ENCODE measurements around the gene HDDC3.

HDDC3 gene

DNA sequence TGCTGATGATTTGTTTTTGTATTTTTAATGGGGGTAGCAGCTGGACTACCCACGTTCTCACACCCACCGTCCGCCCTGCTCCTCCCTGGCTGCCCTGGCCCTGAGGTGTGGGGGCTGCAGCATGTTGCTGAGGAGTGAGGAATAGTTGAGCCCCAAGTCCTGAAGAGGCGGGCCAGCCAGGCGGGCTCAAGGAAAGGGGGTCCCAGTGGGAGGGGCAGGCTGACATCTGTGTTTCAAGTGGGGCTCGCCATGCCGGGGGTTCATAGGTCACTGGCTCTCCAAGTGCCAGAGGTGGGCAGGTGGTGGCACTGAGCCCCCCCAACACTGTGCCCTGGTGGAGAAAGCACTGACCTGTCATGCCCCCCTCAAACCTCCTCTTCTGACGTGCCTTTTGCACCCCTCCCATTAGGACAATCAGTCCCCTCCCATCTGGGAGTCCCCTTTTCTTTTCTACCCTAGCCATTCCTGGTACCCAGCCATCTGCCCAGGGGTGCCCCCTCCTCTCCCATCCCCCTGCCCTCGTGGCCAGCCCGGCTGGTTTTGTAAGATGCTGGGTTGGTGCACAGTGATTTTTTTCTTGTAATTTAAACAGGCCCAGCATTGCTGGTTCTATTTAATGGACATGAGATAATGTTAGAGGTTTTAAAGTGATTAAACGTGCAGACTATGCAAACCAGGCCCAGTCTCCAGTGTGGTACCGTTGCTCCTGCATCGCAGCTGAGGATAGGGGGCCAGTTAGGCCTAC is 49.4 kb downstream of the HDDC3 start:
- TF ChIP-seq, protein P1, sequence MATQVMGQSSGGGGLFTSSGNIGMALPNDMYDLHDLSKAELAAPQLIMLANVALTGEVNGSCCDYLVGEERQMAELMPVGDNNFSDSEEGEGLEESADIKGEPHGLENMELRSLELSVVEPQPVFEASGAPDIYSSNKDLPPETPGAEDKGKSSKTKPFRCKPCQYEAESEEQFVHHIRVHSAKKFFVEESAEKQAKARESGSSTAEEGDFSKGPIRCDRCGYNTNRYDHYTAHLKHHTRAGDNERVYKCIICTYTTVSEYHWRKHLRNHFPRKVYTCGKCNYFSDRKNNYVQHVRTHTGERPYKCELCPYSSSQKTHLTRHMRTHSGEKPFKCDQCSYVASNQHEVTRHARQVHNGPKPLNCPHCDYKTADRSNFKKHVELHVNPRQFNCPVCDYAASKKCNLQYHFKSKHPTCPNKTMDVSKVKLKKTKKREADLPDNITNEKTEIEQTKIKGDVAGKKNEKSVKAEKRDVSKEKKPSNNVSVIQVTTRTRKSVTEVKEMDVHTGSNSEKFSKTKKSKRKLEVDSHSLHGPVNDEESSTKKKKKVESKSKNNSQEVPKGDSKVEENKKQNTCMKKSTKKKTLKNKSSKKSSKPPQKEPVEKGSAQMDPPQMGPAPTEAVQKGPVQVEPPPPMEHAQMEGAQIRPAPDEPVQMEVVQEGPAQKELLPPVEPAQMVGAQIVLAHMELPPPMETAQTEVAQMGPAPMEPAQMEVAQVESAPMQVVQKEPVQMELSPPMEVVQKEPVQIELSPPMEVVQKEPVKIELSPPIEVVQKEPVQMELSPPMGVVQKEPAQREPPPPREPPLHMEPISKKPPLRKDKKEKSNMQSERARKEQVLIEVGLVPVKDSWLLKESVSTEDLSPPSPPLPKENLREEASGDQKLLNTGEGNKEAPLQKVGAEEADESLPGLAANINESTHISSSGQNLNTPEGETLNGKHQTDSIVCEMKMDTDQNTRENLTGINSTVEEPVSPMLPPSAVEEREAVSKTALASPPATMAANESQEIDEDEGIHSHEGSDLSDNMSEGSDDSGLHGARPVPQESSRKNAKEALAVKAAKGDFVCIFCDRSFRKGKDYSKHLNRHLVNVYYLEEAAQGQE (IDR thresholded peaks at IDR 0.05; ENCODE audit: low read depth), result no peak
- TF ChIP-seq TAF1 (IDR thresholded peaks at IDR 0.05; ENCODE audit: low read depth) (no peak), YY1 (IDR thresholded peaks at IDR 0.05; ENCODE audit: low read depth) (no peak)
- TF ChIP-seq, protein P2, sequence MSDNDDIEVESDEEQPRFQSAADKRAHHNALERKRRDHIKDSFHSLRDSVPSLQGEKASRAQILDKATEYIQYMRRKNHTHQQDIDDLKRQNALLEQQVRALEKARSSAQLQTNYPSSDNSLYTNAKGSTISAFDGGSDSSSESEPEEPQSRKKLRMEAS (IDR thresholded peaks at IDR 0.05), result no peak

DNA sequence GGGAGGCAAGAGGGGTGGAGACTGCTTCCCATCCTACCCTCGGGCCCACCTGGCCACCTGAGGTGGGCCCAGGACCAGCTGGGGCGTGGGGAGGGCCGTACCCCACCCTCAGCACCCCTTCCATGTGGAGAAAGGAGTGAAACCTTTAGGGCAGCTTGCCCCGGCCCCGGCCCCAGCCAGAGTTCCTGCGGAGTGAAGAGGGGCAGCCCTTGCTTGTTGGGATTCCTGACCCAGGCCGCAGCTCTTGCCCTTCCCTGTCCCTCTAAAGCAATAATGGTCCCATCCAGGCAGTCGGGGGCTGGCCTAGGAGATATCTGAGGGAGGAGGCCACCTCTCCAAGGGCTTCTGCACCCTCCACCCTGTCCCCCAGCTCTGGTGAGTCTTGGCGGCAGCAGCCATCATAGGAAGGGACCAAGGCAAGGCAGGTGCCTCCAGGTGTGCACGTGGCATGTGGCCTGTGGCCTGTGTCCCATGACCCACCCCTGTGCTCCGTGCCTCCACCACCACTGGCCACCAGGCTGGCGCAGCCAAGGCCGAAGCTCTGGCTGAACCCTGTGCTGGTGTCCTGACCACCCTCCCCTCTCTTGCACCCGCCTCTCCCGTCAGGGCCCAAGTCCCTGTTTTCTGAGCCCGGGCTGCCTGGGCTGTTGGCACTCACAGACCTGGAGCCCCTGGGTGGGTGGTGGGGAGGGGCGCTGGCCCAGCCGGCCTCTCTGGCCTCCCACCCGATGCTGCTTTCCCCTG is 50.2 kb downstream of the HDDC3 start:
- no peak for TF ChIP-seq RAD21 (IDR thresholded peaks at IDR 0.05; ENCODE audit: low read depth)
- TF ChIP-seq ZBTB7A (IDR thresholded peaks at IDR 0.05; ENCODE audit: low read depth), result no peak
- TF ChIP-seq EP300 (IDR thresholded peaks at IDR 0.05; ENCODE audit: borderline replicate concordance), result no peak
- TF ChIP-seq, protein P3, sequence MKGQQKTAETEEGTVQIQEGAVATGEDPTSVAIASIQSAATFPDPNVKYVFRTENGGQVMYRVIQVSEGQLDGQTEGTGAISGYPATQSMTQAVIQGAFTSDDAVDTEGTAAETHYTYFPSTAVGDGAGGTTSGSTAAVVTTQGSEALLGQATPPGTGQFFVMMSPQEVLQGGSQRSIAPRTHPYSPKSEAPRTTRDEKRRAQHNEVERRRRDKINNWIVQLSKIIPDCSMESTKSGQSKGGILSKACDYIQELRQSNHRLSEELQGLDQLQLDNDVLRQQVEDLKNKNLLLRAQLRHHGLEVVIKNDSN (IDR thresholded peaks at IDR 0.05), result no peak
- TF ChIP-seq FOXM1 (IDR thresholded peaks at IDR 0.05; ENCODE audit: borderline replicate concordance, low read depth), result no peak
- no peak for TF ChIP-seq TCF12 (IDR thresholded peaks at IDR 0.05; ENCODE audit: low read depth)
- TF ChIP-seq CEBPB (IDR thresholded peaks at IDR 0.05), result no peak
- TF ChIP-seq, protein P2 (IDR thresholded peaks at IDR 0.05), result no peak
- TF ChIP-seq CREB1 (IDR thresholded peaks at IDR 0.05; ENCODE audit: low read depth), result no peak
- TF ChIP-seq TAF1 (IDR thresholded peaks at IDR 0.05; ENCODE audit: low read depth), result no peak
- no peak for TF ChIP-seq NFIC (IDR thresholded peaks at IDR 0.05)
- no peak for TF ChIP-seq YY1 (IDR thresholded peaks at IDR 0.05; ENCODE audit: low read depth)
- no peak for TF ChIP-seq EGR1 (IDR thresholded peaks at IDR 0.05)
- TF ChIP-seq TEAD4 (IDR thresholded peaks at IDR 0.05), result no peak
- TF ChIP-seq, protein P1 (IDR thresholded peaks at IDR 0.05; ENCODE audit: low read depth), result no peak

DNA sequence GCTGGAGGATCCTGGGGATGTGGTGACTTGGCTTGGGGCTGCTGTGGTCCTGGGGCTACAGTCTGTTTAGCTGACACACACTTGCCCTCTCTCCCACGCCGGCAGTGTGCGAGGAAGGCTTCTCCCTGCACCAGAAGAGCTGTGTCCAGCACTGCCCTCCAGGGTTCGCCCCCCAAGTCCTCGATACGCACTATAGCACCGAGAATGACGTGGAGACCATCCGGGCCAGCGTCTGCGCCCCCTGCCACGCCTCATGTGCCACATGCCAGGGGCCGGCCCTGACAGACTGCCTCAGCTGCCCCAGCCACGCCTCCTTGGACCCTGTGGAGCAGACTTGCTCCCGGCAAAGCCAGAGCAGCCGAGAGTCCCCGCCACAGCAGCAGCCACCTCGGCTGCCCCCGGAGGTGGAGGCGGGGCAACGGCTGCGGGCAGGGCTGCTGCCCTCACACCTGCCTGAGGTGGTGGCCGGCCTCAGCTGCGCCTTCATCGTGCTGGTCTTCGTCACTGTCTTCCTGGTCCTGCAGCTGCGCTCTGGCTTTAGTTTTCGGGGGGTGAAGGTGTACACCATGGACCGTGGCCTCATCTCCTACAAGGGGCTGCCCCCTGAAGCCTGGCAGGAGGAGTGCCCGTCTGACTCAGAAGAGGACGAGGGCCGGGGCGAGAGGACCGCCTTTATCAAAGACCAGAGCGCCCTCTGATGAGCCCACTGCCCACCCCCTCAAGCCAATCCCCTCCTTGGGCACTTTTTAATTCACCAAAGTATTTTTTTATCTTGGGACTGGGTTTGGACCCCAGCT is 51.0 kb downstream of the HDDC3 start:
- TF ChIP-seq TAF1 (IDR thresholded peaks at IDR 0.05; ENCODE audit: low read depth) (no peak), NFIC (IDR thresholded peaks at IDR 0.05) (no peak)

DNA sequence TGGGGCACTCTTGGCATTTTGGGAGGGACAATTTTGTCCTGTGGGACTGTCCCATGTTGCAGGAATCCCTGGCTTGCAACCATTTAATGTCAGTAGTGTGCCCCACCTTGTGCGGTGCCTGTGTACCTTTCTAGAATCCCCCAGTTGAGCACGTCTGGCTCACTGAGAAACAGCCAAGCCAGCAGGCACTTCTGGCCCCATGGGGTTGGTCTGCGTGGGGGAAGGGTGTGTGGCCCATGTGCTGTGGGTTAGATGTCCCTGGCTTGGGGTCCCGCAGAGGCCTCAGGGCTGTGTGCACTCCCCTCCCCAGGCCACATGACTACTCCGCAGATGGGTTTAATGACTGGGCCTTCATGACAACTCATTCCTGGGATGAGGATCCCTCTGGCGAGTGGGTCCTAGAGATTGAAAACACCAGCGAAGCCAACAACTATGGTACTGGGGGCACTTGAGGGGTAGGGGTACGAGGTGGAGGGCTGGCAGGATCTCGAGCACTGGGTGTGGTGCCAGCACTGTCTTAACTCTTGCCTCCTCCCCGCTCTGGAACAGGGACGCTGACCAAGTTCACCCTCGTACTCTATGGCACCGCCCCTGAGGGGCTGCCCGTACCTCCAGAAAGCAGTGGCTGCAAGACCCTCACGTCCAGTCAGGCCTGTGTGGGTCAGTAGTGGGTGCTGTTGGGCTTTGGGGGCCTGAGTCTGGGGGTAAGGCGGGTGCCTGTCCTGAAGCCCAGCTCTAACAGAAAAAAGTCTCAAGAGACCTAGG is 51.8 kb downstream of the HDDC3 start:
- TF ChIP-seq, protein P2 (IDR thresholded peaks at IDR 0.05), result no peak
- TF ChIP-seq TCF12 (IDR thresholded peaks at IDR 0.05; ENCODE audit: low read depth), result no peak
- TF ChIP-seq, protein P1 (IDR thresholded peaks at IDR 0.05; ENCODE audit: low read depth), result no peak
- no peak for TF ChIP-seq EGR1 (IDR thresholded peaks at IDR 0.05)

Data from Ishikawa (cell line).